ENCODE results near the gene SPATS2L. TPM values are rescaled to one million over a fixed set of nuclear protein-coding genes. Genes with fewer than 3 reads are reported as not detected.

SPATS2L gene
- total and polyA plus RNA-seq, 12 donors, result 16.7 to 68.8 (median 43.6) TPM

GRCh38 chr2:200435379-200435778 lies 128.9 kb downstream of the SPATS2L start:
- Histone ChIP-seq H3K27me3 (no peaks in the 10 kb centered on the region), H3K27ac (no peak overlapping the region), H3K36me3 (replicated peaks in 1 of 2) (no peaks in the 10 kb centered on the region), H3K4me3 (no peak overlapping the region), H3K9me3 (replicated peaks in 1 of 3) (no peaks in the 10 kb centered on the region), H3K4me1 (replicated peaks in 1 of 2) (no peaks in the 10 kb centered on the region)
- intact Hi-C loops (cut with DNase I), result no loop called here
- WGBS, 4 donors, result 81 to 95% (median 90%) methylated on average over 4 of the region's 4 CpGs
- TF ChIP-seq CTCF (IDR thresholded peaks at IDR 0.05), result no peak
- no peak for TF ChIP-seq POLR2A (IDR thresholded peaks at IDR 0.05)
- DNase-seq, result no peak

GRCh38 chr2:200438251-200438650 lies 131.8 kb downstream of the SPATS2L start:
- Histone ChIP-seq H3K27me3 (no peaks in the 10 kb centered on the region), H3K27ac (no peak overlapping the region), H3K9me3 (replicated peaks in 1 of 3) (no peaks in the 10 kb centered on the region), H3K4me1 (replicated peaks in 1 of 2) (no peaks in the 10 kb centered on the region), H3K36me3 (replicated peaks in 1 of 2) (no peaks in the 10 kb centered on the region), H3K4me3 (no peak overlapping the region)
- intact Hi-C loops (cut with DNase I), result no loop called here
- TF ChIP-seq CTCF (IDR thresholded peaks at IDR 0.05) (no peak), POLR2A (IDR thresholded peaks at IDR 0.05) (no peak)
- DNase-seq, result no peak
- 72 to 95% (median 83%) methylated on average over 1 of the region's 1 CpG for WGBS, 4 donors

GRCh38 chr2:200438846-200439245 lies 132.4 kb downstream of the SPATS2L start:
- Histone ChIP-seq H3K36me3 (replicated peaks in 1 of 2) (no peaks in the 10 kb centered on the region), H3K4me3 (no peak overlapping the region), H3K4me1 (replicated peaks in 1 of 2) (no peaks in the 10 kb centered on the region), H3K9me3 (replicated peaks in 1 of 3) (no peaks in the 10 kb centered on the region), H3K27me3 (no peaks in the 10 kb centered on the region), H3K27ac (no peak overlapping the region)
- TF ChIP-seq POLR2A (IDR thresholded peaks at IDR 0.05) (no peak), CTCF (IDR thresholded peaks at IDR 0.05) (no peak)
- intact Hi-C loops (cut with DNase I), result no loop called here
- no peak for DNase-seq
- 82 to 91% (median 85%) methylated on average over 1 of the region's 1 CpG for WGBS, 4 donors

- no peak for TF ChIP-seq POLR2A (IDR thresholded peaks at IDR 0.05)
- TF ChIP-seq CTCF (IDR thresholded peaks at IDR 0.05), result no peak
- H3K36me3 ChIP-seq (replicated peaks in 1 of 2), result no peaks in the 10 kb centered on the region
- intact Hi-C loops (cut with DNase I), result no loop called here
- no peaks in the 10 kb centered on the region for H3K4me1 ChIP-seq (replicated peaks in 1 of 2)
- no peak overlapping the region for H3K4me3 ChIP-seq
- no peaks in the 10 kb centered on the region for H3K9me3 ChIP-seq (replicated peaks in 1 of 3)
- no peak overlapping the region for H3K27ac ChIP-seq
- no peak for DNase-seq
- H3K27me3 ChIP-seq, result no peaks in the 10 kb centered on the region
- WGBS, 4 donors, result 83 to 96% (median 94%) methylated on average over 5 of the region's 5 CpGs
These were observed 133.5 kb downstream of the SPATS2L start for GRCh38 chr2:200439981-200440380.

All from adrenal gland (tissue), 12 donors.